Measurements from ENCODE around the gene NXT2. TPM values are rescaled to one million over a fixed set of nuclear protein-coding genes. Genes with fewer than 3 reads are reported as not detected.

Gene NXT2
- total and polyA plus RNA-seq, 10 of the 15 experiments (the other 5 are each of a cell fraction or from before 2014, with no cell fraction given) = 10.8 to 38.1 (median 21.2) TPM

DNA sequence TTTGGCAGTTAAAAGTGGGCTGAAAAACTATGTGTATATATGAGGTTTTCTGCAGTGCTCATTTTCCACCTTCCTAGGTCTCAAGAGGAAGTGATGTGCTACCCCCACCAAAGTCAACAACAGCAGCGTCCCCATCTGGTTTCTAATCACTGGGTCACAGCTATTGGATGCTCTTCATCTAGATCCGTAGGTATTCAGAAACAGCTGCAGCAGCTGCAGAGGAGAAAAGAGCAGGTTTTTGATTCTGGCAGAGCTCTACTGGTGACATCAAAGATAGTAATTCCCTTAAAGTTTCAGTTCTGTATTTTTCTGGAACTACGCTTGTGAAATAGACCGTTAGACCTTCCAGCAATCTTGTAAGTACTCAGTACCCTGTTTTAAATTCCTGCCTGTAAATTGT is 49.0 kb upstream of the NXT2 start:
- ChIA-PET POLR2A (no interaction called here), SMC1A (ENCODE audit: uncharacterized antibody, unreplicated experiment) (interaction anchor here (0.6 to 4.5 kb wide), 7 partner anchors 224 to 487 kb away, joined by 3 to 49 read pairs (median 3); no protein-coding TSS in a partner anchor), RAD21 (ENCODE audit: unreplicated experiment) (interaction anchor here (0.7 to 5.1 kb wide), 4 partner anchors 225 to 402 kb away, joined by 3 to 74 read pairs (median 4); no protein-coding TSS in a partner anchor), CTCF (interaction anchor here (1.2 to 6.1 kb wide), 3 partner anchors 14 to 403 kb away, joined by 3 to 164 read pairs (median 94); no protein-coding TSS in a partner anchor)
- FAIRE-seq = no peak
- H3K36me3 ChIP-seq (ENCODE audit: control insufficient read depth in 2 of 2, insufficient read depth in 2 of 2, low read length in 1 of 2) = no peaks in the 10 kb centered on the region
- no peaks in the 10 kb centered on the region for H3K79me2 ChIP-seq (ENCODE audit: control insufficient read depth, insufficient read depth, low read length)
- no peak overlapping the region for H3K4me3 ChIP-seq
- H3K27me3 ChIP-seq (replicated peaks in 1 of 2; ENCODE audit: control insufficient read depth in 2 of 2, insufficient read depth in 2 of 2, low read length in 1 of 2) = no peaks in the 10 kb centered on the region
- H3K27ac ChIP-seq (ENCODE audit: control insufficient read depth, insufficient read depth) = no peak overlapping the region
- no peak overlapping the region for H3K9ac ChIP-seq (ENCODE audit: control insufficient read depth, insufficient read depth, low read length)
- H2AFZ ChIP-seq (ENCODE audit: control insufficient read depth, low read depth, low read length) = no peak overlapping the region
- H3K9me3 ChIP-seq (replicated peaks; ENCODE audit: control insufficient read depth, insufficient read depth, low read length) = no peaks in the 10 kb centered on the region
- peak; percentile 79 for ATAC-seq
- H3K4me1 ChIP-seq (ENCODE audit: control insufficient read depth, insufficient read depth, low read length) = no peaks in the 10 kb centered on the region
- WGBS (ENCODE audit: insufficient coverage, insufficient replicate concordance, low lambda C conversion rate, missing lambda C conversion rate) = 11% methylated on average over 4 of the region's 4 CpGs
- intact Hi-C loops (cut with micrococcal nuclease; ENCODE audit: unreplicated experiment) (loop anchor here (5.0 kb wide), 1 partner anchor 220 kb away; no protein-coding TSS in a partner anchor), in situ Hi-C loops (cut with MboI) (loop anchor here (5.0 kb wide), 1 partner anchor 400 kb away; no protein-coding TSS in a partner anchor)
- TF ChIP-seq WRNIP1 (IDR thresholded peaks at IDR 0.05; ENCODE audit: borderline replicate concordance, low read depth, low read length) (no peak), FOXM1 (IDR thresholded peaks at IDR 0.05; ENCODE audit: low read depth, low read length) (no peak), DPF2 (IDR thresholded peaks at IDR 0.05) (0 out of 2 replicates have a peak, but pooled peaks have one; percentile 25), BCL11A (IDR thresholded peaks at IDR 0.05; ENCODE audit: low read depth, low read length) (no peak), JUND (IDR thresholded peaks at IDR 0.05; ENCODE audit: low read depth, low read length) (no peak), CREB1 (IDR thresholded peaks at IDR 0.05; ENCODE audit: low read depth) (no peak), TCF12 (IDR thresholded peaks at IDR 0.05; ENCODE audit: low read depth, low read length) (0 out of 2 replicates have a peak, but pooled peaks have one; percentile 53), ZNF274 (IDR thresholded peaks at IDR 0.05; ENCODE audit: insufficient read depth, insufficient read length) (no peak), NFYB (IDR thresholded peaks at IDR 0.05; ENCODE audit: insufficient read depth, low read depth, low read length) (no peak), RAD21 (IDR thresholded peaks at IDR 0.05; ENCODE audit: insufficient read depth, low read depth, low read length) (0 out of 2 replicates have a peak, but pooled peaks have one; percentile 3), IKZF1 (conservative IDR thresholded peaks at IDR 0.05) (0 out of 2 replicates have a peak, but pooled peaks have one; percentile 46), SPI1 (IDR thresholded peaks at IDR 0.05; ENCODE audit: borderline replicate concordance, insufficient read depth, low read depth, low read length) (peak; percentile 83), IKZF2 (IDR thresholded peaks at IDR 0.05) (0 out of 4 replicates have a peak, but pooled peaks of 1 of the 2 experiments have one; percentile 32)
- H4K20me1 ChIP-seq (ENCODE audit: control insufficient read depth, insufficient read depth) = no peaks in the 10 kb centered on the region
- no TSS peak for BruUV-seq (replicated peaks)
- no peak overlapping the region for H3K4me2 ChIP-seq (ENCODE audit: control insufficient read depth, insufficient read depth)
- no peak for DNase-seq (ENCODE audit: low read depth, low spot score)

Data from GM12878 (cell line).